WI38 (cell line): Measurements from ENCODE around the gene CHCT1.

Source experiments
- H3K4me3 ChIP-seq: 2 replicates; pipeline ENCODE4 v1.5.1; 2011; ENCODE audit warnings: low read depth, mild to moderate bottlenecking, control low read depth, low read length
- TF ChIP-seq, protein P1 (sequence below): IDR thresholded peaks from 2 replicates; pipeline ENCODE4 v1.5.1; 2012; ENCODE audit warnings: low read depth, mild to moderate bottlenecking, control low read depth, low read length

Gene CHCT1

DNA sequence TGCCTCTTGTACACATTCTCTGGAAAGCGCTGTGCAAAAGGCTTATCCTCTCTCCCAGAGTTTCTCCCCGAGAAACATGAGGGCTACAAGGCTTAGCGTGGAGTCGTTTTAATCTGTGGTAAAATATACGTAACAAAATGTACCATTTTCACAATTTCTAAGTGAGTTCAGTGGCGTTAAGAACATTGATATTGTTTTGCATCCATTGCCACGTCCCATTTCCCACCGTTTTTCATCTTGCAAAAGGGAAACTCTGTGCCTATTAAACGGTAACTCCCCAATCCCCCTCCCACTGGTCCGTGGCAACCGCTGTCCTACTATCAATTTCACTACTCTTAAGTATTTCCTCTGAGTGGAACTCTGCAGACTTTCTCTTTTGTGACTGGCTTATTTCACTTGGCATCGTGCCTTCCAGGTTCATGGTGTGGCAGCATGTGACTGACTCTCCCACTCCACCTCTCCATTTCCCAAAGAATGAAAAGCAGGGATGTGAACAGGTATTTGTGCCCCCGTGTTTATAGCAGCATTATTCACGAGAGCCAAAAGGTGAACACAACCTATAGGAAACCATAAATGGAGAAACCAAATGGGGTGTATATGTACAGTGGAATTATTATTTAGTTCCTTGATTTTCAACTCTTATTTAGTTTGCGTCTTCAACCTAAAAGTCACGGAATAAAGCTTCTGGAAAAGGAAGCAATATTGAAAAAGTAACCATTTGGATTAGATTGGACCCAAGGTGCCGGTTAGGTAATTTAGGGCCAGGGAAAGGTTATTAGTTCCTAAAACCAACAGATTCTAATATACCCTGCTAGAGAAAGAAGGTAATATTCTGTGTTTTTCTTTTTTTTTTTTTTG is 29.2 kb upstream of the CHCT1 start:
- TF ChIP-seq, protein P1, sequence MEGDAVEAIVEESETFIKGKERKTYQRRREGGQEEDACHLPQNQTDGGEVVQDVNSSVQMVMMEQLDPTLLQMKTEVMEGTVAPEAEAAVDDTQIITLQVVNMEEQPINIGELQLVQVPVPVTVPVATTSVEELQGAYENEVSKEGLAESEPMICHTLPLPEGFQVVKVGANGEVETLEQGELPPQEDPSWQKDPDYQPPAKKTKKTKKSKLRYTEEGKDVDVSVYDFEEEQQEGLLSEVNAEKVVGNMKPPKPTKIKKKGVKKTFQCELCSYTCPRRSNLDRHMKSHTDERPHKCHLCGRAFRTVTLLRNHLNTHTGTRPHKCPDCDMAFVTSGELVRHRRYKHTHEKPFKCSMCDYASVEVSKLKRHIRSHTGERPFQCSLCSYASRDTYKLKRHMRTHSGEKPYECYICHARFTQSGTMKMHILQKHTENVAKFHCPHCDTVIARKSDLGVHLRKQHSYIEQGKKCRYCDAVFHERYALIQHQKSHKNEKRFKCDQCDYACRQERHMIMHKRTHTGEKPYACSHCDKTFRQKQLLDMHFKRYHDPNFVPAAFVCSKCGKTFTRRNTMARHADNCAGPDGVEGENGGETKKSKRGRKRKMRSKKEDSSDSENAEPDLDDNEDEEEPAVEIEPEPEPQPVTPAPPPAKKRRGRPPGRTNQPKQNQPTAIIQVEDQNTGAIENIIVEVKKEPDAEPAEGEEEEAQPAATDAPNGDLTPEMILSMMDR: no peak
- peak overlapping the region; percentile 96 for H3K4me3 ChIP-seq

DNA sequence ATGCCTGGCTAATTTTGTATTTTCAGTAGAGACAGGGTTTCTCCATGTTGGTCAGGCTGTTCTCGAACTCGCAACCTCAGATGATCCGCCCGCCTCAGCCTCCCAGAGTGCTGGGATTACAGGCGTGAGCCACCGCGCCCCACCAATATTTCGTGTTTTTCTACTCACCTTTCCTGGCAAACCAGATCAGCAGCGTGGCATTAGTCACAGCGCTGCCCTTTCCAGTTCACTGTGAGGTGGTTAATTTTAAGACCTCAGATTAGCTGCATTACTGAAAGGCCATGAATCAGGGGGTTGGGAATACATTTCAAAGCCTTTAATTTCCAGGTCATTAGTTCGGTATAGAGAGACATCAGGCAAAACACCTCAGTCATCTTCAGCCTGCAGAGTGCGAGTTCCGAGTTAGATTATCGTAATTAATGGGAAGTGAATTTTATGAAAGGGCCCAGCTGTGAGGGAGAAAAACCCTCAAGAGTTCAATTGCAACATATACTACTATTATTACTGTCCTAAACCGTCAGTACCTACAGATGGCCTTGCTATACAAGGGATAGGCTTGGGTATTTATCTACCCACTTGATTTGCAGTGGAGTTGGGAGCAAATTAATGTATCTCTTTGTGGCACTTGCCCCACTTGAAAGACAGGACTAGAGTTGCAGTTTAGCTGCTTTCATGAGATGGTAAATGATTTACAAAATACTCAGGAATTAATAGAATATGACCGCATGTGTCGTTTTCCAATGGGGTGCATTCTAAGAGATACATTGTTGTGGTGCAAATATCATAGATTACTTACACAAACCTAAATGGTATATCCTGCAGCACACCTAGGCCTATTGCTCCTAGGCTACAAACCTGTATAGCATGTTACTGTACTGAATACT is 28.2 kb upstream of the CHCT1 start:
- no peak overlapping the region for H3K4me3 ChIP-seq
- TF ChIP-seq, protein P1: no peak

DNA sequence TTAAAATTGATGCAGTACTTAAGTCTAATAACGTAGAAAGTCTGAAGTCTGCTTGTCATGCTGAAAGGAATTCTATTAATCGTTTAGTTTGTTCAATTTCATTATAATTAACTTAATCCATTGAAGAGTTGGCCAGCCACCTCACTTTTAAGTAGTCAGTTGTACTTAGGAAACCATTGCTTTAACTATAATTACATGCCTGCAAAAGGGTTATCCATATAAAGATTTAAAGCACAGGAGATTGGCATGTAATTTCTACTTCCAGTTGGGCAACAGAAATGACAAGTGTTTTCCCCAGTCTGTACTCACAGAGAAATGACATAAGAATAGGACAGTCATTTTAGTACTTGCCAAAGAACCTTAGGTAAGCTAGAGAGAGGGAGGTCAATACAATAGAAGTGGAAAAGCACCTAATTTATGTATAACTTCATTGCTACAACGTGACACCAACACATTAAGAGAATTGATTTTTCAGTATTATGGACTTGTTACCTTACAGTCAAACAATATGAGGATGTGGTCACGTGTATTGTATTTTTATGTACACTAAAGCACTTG is 26.7 kb upstream of the CHCT1 start:
- TF ChIP-seq, protein P1: no peak

GRCh38 chr17:60396412-60396811 is 25.9 kb upstream of the CHCT1 start:
- TF ChIP-seq, protein P1: no peak

More for the DNA sequence above, 26.7 kb upstream of the CHCT1 start:
- no peak overlapping the region for H3K4me3 ChIP-seq

GRCh38 chr17:60398227-60398959 is 23.9 kb upstream of the CHCT1 start:
- H3K4me3 ChIP-seq: no peak overlapping the region

More at GRCh38 chr17:60396412-60396811, 25.9 kb upstream of the CHCT1 start:
- H3K4me3 ChIP-seq: no peak overlapping the region

GRCh38 chr17:60401819-60402218 is 20.5 kb upstream of the CHCT1 start:
- TF ChIP-seq, protein P1: no peak
- no peak overlapping the region for H3K4me3 ChIP-seq

More at GRCh38 chr17:60398227-60398959, 23.9 kb upstream of the CHCT1 start:
- TF ChIP-seq, protein P1: no peak
